IPS DF 4.7 (cell line): ENCODE data around the gene SCIN.
"Not testable (repeated sequence)": the region's sequence is repeated elsewhere in the genome, so short reads cannot be mapped to it uniquely, and the experiment has no call there.

ENCODE experiments used
- DNase-seq: peaks from one replicate; pipeline ENCODE4 v3.0.0-alpha.2; 2013; ENCODE audit warnings: low spot score; ENCODE audit errors: extremely low read depth

Gene SCIN

DNA sequence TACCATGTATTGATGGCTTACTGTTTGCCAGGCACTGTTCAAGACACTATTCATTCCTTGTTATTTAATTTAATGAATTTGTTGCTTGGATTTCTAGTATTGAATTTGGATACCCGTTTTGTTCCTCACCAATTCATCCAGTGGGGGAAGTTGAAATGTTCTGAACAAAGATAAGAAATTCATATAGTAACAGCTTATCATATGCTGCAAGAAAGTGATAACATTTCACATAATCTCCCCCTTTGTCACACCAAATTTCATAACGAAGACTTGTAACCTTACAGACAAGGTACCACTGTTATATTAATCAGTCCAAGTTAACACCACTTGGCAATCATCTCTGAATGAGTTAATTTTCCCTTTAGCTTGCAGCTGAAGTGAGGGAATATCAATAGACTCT is 42.1 kb downstream of the SCIN start:
- no peak for DNase-seq

DNA sequence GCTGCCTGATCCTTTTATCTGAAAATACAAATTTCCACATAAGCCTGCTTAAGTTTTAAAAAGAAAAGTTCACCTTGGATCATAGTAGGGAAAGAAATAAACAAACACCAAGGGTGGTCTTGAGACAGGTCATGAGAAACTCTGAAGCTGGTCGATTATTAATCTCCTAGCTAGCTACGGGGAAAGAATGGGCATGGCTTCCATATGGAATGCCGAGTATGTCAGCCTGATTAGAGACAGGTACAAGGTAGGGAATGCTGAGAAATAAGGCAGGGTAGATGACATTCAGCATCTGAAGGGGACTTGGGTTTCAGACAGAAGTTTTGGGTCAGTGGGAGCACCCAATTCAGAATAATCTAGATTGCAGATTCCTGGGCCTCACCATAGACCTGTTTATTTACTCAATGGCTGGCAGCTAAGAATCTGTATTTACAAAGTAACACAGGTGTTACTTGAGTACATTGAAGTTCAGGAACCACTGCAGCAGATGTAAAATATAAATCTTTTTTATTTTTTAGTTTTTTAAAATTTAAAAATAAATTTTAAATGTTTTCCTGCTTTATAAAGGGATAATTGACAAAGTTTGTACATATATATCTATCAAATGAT is 49.0 kb downstream of the SCIN start:
- DNase-seq: no peak

DNA sequence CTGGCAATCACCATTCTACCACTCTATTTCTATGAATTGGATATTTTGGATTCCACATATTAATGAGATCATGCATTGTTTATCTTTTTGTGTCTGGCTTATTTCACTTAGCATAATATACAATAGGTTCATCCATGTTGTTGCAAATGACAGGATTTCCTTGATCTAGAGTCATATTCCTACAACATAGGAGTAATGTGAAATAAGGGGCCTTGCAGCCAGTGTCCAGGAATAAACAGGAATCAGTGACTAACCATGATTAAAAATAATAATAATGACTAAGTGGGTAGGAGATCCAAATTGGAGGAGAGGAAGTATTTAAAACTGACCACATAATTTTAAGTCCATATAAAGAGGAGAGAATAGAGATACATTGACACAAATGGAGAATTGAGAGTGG is 49.9 kb downstream of the SCIN start:
- no peak for DNase-seq

DNA sequence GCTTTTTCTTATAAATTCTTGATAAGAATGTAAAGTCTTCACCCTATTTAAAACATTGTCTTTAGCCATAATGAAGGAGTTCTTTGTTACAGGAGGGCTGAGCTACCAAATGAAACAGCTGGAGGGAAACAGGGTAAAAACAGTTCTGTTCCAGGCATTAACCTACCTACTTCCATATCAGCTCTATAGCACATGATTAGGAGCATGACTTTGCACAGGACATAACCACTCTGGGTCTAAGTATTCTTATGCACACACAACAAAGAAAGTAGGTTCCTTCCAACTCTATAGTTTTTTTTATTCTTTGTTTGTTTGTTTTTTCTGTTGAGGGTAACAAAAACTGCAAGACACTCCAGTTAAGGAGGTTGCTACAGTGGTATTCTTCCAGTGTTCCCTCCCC is 52.7 kb downstream of the SCIN start:
- DNase-seq: no peak

DNA sequence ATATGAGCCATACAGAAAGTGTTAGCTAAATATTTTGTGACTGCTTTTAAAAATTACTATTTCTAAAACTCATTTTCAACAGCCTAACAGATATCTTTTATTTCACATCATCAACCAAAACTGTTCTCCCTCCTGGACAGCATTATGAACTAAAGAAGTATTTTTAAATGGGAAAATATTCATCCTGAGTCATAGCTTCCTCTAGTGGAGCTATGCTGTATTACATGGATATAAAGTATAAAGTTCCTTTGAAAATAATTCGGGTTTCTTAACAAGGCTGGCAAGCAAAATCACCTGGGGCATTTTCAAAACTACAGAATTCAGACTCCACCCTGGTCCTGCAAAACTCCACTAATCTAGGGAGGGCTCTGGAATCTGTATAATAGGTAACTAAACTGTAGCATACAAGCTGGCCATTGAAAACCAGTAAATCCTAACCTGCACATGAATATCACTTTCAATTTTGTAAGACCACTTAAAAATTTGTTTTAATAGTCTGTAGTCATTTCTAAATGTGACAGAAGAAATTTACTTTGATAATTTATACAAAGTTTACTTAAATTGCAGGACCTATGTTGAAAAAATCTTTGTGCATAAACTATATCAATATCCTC is 53.5 kb downstream of the SCIN start:
- DNase-seq: no peak

DNA sequence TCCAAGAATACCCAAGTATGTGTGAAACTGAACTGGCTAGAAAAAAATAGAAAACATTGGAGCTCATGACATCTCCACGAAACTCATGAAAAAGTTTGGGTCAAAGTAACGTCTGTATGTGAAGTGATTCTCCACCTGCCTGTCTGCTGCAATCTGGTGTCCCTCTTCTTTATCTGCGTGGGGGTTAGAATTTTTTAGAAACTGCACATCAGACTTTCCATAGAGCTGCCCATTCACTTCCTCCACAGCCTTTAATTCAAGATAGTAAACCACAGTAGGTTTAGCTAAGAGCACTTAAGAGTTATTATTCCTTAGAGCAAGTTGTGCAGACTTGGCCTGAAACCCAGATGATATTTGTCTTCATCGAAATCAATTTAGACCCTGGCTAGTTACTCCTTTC is 55.3 kb downstream of the SCIN start:
- DNase-seq: no peak

DNA sequence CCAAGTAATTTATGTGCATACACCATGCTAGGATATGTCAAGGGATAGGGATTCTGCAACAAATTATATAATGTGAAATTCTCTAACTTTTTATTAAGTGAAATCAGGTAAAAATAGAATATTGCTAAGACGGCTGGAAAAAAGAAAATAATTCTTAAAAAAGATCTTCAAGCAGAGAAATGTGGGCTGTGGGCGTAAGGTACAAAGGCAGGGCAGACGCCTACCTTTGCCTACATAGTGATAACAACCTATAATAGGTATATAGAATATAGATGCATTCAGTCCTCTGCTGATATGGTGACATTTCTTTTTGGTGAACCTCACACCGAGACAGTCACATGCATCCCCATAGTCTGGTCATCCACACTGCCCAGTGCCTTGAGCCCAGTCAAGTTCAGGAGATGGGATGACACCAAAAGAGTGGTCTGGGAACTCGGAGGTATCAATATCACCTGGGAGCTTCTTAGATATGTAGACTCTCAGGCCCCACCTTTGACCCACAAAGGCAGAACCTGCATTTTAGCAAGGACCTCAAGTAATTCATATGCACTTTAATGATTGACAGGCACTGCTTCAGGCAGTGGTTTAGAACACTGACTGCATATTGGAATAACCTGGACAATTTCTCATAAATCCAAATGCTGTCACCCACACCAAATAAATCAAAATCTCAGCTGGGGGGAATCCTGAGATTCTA is 59.4 kb downstream of the SCIN start:
- no peak for DNase-seq

DNA sequence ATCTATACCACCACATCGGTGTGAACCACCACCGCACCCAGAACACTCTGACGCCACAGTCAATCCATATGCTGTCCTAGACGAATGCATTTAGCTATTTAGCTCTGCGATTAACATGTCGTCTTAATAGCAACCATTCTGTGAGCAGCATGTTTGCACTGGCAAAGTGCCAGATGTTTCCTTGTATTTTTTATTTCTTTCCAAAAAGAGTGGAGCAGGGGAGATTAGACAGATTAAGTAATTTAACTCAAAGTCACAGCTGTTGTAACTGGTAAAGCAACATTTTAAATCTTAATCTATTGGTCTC is 59.9 kb downstream of the SCIN start:
- no peak for DNase-seq

DNA sequence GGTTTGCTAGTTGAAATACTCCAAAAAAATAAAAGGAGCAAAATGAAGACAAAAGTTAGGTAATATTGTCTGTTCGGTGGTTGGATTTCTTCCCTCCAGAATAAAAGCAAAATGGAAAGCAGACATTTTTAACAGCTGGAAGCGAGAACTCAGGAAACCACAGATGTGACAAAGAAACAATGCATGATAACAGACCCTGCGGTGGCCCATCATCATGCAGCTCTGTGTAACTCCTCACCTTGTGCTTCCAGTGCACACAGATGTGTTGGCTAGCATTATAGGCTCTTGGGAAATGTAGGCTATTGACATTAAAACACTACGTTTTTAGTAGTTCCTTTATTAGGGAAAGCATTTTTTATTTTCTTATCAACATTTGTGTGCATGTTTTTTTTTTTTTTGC is 63.1 kb downstream of the SCIN start:
- DNase-seq: no peak

DNA sequence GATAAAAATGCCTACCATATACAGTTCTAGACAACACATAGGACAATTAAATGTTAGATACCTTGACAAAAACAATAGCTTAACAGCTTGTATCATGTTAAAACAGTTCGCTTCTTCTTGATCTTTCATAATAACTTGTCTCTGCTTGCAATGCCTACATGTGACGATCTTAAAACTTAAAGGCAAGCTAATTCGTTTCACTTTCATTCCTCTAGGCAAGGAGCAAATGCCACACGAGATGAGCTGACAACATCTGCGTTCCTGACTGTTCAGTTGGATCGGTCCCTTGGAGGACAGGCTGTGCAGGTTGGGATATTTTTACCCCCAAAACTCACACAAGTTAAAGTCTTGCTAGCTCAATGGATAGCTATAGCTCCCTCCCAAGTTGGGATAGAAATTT is 65.3 kb downstream of the SCIN start:
- DNase-seq: no peak

DNA sequence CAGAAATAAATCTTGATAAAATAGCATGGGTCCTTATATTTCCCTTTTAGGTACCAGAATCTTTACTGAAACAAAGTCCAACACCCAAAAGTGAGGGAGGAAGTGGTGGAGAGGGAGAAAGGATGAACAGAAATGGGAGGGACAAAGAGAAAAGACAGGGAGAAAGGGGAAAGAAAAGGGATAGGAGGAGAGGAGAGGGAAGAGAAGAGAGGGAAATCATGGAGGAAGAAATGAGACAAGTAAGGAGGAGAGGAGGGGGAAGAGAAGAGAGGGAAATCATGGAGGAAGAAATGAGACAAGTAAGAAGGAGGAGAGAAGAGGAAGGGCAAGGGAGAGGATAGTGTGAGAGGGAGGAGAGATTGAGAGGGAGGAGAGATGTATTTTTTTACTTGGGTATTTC is 66.8 kb downstream of the SCIN start:
- no peak for DNase-seq

DNA sequence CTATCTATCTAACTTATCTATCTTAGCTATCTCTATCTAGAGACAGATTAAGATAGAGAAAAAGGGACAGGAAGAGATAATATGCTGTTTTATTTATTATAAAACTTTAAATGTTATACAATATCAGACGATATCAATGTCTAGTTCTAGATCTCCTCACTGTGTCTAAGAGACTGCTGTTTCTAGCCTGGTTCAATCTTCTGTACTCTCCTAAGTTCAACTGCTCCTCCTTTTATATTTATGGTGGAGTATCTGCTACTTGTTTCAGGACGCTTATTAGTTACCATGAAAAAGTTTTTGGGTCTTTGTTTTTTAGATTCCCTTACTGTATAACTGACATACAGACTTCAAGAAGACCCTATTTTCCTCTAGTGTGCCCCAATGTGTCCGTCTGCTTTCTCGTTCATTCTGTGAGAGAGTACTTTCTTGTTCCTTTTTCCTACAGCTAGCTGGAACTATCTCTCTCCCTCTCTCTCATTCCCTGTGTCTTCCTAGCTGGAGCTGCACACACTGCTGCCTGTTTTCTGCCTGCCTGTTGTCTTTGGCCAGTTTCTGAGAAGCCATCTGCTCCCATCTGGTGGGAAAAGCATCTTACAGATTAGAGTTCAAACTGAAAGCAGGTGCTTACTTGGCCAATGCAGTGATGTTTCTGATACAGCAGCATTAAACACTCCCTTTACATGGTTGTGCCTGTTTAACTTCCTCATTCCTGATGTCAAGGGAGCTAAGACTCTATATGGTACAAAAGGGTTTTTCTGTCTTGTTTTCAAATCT is 67.5 kb downstream of the SCIN start:
- no peak for DNase-seq

DNA sequence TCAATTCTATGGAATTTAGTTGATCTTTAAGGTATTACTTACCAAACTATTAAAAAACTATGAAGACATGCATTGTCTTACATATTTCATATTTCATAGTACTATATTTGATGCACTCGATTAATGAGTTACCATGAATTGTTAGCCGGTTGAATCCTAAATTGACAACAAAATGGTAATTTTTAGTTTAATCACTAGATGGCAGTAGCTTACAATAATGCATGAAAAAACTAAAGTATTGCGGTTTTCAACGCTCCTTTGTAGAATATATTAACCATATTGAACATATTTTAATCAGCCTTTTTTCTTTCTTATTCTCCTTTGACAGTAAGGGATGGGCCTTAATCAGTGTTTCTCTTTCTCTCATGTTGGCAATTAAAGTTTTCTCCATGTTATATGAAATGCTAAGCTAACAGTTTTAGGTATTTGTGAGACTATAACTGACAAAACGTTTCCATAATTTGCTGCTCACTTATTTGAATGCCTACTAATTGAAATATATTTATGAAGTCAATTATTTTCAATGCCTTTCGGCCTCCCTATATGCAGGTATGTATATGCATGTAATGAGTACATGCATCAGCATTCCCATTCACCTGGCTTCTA is 68.4 kb downstream of the SCIN start:
- DNase-seq: no peak

DNA sequence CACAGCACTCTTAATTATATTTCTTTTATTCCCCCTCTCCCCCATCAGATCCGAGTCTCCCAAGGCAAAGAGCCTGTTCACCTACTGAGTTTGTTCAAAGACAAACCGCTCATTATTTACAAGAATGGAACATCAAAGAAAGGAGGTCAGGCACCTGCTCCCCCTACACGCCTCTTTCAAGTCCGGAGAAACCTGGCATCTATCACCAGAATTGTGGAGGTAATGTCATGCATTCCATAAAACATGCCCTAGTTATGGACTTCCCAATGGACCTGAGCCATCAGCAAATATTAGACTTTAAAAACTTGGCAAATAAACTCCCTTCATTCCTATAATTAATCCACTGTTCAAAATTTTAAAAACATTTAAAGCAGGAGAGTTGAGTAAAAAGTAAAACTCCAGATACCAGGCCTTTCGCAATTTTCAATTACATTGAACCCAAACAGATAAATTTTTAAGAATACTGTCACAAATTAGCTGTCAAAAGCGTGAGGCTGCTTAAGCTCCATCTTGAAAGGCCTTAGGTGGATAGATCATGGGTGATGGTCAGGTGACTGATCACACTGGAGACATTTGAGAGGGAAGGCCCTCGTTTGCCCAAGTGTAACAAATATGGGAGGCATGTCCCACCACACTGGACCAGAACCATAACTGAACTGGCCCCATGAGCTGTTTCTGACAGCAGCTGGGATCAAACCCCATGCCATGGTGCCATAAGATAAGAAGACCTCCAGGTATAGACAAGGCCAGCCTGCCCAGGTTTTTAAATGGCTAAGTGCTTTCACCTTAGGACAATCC is 70.0 kb downstream of the SCIN start:
- no peak for DNase-seq

DNA sequence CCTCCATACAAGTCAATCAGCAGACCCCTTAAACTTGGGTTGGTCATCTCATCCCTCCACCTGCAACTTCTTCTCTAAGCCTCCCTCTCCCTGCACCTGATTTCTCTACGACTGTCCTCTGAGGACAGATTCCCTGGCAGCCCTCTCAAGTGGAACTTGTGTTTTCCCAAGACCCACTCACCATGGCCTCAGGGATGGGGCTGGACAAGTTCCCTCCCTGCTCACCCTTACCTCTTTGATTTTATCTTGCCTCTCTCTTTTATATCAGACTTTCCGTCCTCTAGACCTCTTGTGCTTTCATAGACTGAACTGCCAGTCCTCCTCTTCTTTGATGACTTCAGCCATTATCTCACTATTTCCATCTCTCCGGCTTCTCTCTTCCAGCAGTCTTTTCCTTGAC is 70.7 kb downstream of the SCIN start:
- DNase-seq: no peak

DNA sequence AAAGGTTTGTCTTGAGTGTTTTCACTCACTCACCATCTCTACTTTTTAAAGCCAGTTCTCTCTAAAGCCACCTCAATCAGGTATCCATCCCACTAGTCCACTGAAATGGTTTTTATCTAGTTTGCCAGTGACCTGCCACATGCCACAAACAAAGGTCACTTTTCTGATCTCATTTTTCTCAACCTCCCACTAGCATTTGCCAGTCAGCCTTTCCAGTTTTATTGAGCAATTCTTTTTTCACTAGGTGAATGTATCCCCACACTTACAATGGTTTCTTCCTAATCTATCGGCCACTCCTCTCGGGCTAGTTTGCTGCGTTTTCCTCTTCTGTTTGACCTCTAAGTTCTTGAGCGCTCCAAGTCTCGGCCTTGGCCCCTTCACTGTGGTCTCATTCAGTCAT is 72.0 kb downstream of the SCIN start:
- DNase-seq: no peak

DNA sequence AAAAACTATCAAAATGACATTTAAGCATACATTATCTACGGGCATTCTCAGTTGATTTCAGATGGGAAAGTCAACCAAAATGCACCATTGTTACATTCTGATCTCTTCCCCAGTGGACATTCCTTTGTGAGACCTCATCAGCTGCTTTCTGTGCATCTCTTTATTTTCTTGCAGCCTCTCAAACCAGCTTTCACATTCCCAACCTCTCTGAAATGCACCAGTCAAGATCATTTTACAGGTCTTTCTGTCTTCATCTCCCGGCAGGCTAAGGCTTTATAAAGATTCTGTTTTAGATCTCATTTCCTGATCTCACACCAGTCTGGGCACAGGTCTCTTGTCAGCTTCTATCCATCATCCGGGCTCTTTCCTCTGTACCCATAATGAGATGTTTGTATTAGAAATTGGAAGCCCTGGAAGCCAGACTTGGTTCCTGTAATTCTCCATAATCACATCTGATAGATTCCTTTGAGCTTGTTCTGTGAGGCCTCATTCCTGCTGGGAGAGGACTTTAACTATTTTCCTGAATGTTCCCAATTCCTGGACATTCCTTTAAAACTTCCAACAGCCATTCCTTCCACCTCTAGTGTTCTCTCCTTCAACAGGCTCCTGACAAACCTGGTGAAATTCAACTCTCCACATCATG is 72.6 kb downstream of the SCIN start:
- DNase-seq: no peak

DNA sequence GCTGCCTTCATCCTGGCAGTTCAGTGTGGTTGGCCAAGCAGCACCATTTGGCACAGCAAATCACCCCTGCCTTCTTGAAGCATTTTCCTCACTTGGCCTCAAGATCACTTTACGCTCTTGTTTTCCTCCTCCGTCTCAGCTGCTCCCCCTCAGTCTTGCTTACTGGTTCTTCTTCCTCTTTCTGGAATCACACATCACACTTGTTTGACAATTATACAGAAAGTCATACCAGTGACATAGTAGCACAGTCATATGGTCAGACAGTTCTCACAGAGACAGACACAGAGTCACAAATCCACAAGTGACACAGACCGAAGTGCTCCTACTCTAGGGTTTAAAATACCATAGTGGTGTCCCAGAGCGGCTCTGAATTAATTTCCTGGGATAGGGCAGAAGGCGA is 73.1 kb downstream of the SCIN start:
- no peak for DNase-seq

DNA sequence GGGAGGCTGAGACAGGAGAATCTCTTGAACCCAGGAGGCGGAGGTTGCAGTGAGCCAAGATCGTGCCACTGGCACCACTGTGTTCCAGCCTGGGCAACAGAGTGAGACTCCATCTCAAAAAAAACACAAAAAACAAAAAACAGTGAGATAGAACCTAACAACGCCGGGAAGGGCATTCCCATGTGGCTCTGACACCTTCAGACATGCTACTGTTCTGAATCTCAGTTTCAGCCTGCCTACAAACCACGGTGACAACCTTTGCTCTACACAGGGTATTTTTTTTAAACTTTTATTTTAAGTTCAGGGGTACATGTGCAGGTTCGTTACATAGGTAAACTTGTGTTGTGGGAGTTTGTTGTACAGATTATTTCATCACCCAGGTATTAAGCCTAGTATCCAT is 74.7 kb downstream of the SCIN start:
- not testable (repeated sequence) for DNase-seq

DNA sequence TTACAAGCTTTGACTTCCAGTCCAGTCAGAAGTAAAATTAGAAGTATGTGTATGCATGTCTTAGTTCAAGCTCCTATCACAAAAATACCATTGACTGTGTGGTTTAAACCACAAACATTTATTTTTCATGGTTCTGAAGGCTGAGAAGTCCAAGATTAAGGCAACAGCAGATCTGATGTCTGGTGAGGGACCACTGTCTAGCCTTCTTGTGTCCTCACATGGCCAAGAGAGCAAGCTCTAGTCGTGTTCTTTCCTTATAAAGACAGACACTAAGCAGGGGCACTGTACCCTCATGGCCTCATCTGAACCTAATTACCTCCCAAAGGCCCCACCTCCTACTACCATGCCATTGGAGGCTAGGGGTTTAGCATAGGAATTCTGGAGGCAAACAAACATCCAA is 75.6 kb downstream of the SCIN start:
- no peak for DNase-seq
